Brain microvascular endothelial cell (primary cell): ENCODE results near the gene DLG2.
"Not testable (repeated sequence)": the region's sequence is repeated elsewhere in the genome, so short reads cannot be mapped to it uniquely, and the experiment has no call there.

Source experiments
- DNase-seq: peaks from one replicate; pipeline ENCODE4 v3.0.0-alpha.2; 2020
- H3K27ac ChIP-seq: fragments of 250-450 bp; sonication (Bioruptor Pico); 2 replicates; pipeline ENCODE4 v1.5.1; 2020; ENCODE audit warnings: mild to moderate bottlenecking, moderate library complexity
- H3K27me3 ChIP-seq: fragments of 250-450 bp; sonication (Bioruptor Pico); replicated peaks from 2 replicates; pipeline ENCODE4 v1.5.1; 2020; ENCODE audit warnings: mild to moderate bottlenecking
- H3K36me3 ChIP-seq: fragments of 250-450 bp; sonication (Bioruptor Pico); replicated peaks from 2 replicates; pipeline ENCODE4 v1.5.1; 2020; ENCODE audit warnings: mild to moderate bottlenecking
- H3K4me3 ChIP-seq: 2 replicates; pipeline ENCODE4 v1.5.1; 2011; ENCODE audit warnings: low read depth, mild to moderate bottlenecking, control low read depth, low read length, moderate library complexity
- CTCF ChIP-seq: IDR thresholded peaks from 2 replicates; pipeline ENCODE4 v1.5.1; 2011; ENCODE audit warnings: low read depth, mild to moderate bottlenecking, moderate library complexity, low read length, control low read depth, inconsistent platforms; ENCODE audit errors: missing control alignments
- in situ Hi-C: cut with HindIII; loops from 2 replicates; pipeline ENCODE4 v1.10.0; 2017; ENCODE audit warnings: low sequenced_read_pairs, low pct_ligation_motif_present

DLG2 gene

DNA sequence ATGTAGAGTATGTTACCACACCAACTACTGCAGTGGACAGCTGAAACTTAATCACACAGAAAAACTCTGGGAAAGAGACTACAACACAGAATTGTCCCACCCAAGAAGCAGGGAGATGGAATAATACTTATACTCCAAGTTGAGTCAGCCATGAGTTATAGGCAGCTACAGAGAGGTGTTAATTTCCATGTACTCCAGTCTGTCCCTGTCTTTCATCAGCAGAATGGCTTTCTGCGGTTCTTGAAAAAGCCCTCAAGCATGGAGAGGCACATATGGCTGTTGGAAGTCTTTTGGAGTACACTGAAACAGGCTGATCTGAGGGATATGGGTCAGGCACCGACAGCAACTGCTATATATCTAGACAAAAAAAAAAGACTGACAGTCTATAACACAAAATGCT, 219.5 kb downstream of the DLG2 start:
- H3K27me3 ChIP-seq = no peaks in the 10 kb centered on the region
- H3K36me3 ChIP-seq = no peaks in the 10 kb centered on the region
- DNase-seq = no peak
- H3K4me3 ChIP-seq = no peak overlapping the region
- TF ChIP-seq CTCF = no peak
- no peak overlapping the region for H3K27ac ChIP-seq
- in situ Hi-C loops = no loop called here

DNA sequence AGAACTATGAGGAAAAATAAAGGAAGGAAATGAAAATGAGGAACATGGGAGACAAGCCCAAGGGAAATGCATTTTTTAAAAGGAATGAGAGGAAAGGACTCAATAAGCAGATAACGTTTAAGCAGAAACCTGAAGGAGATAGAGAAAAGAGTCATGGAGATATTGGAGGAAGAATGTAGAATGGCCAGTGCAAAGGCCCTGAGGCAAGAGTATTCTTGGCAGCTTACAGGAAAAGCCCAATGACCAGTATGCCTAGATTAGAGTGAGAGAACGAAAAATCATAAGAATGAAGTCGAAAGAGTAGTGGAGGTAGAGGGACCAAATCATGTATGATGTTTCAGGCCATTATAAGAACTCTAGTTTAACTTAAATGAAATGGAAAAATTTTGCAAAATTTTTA, 220.3 kb downstream of the DLG2 start:
- H3K36me3 ChIP-seq = no peaks in the 10 kb centered on the region
- TF ChIP-seq CTCF = no peak
- no peak overlapping the region for H3K4me3 ChIP-seq
- in situ Hi-C loops = no loop called here
- no peak overlapping the region for H3K27ac ChIP-seq
- H3K27me3 ChIP-seq = no peaks in the 10 kb centered on the region
- DNase-seq = no peak

GRCh38 chr11:85406316-85406715, 220.8 kb downstream of the DLG2 start:
- DNase-seq = no peak
- in situ Hi-C loops = no loop called here
- Histone ChIP-seq H3K27ac (no peak overlapping the region), H3K27me3 (no peaks in the 10 kb centered on the region), H3K4me3 (no peak overlapping the region), H3K36me3 (no peaks in the 10 kb centered on the region)
- no peak for TF ChIP-seq CTCF

GRCh38 chr11:85395515-85396055, 231.6 kb downstream of the DLG2 start:
- H3K27me3 ChIP-seq, H3K27ac ChIP-seq, H3K36me3 ChIP-seq, DNase-seq, H3K4me3 ChIP-seq, in situ Hi-C loops: not testable (repeated sequence)

GRCh38 chr11:85394283-85394682, 232.9 kb downstream of the DLG2 start:
- H3K4me3 ChIP-seq = no peak overlapping the region
- in situ Hi-C loops = no loop called here
- H3K27me3 ChIP-seq = no peaks in the 10 kb centered on the region
- TF ChIP-seq CTCF = no peak
- DNase-seq = no peak
- H3K27ac ChIP-seq = no peak overlapping the region
- H3K36me3 ChIP-seq = no peaks in the 10 kb centered on the region

- in situ Hi-C loops = no loop called here
- Histone ChIP-seq H3K27ac (no peak overlapping the region), H3K4me3 (no peak overlapping the region), H3K27me3 (no peaks in the 10 kb centered on the region), H3K36me3 (no peaks in the 10 kb centered on the region)
- no peak for DNase-seq
- TF ChIP-seq CTCF = no peak
Observed at GRCh38 chr11:85391141-85391540, 236.0 kb downstream of the DLG2 start.
